ENCODE measurements around the gene ZNF691.

DNA sequence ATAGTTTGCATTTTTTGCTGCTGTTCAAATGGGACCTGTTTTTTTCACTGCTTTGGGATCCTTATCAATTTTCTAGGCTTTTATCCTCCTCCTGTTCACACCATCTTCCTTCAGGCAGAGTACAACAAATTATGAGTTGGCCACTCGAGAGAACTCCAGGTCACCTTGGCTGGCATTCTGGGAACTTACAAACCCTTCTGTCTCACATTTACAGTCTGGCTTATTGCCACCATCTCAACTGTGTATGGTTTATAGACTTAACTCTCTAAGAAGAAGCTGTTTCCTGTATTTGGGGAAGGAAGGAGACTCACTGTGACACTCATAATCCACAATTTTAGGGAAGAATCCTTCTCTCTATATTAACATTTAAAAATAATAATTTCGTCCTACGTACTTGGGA is 5.4 kb upstream of the ZNF691 start:
- no peak for TF ChIP-seq EP300 (IDR thresholded peaks at IDR 0.05)
- TF ChIP-seq, protein P1, sequence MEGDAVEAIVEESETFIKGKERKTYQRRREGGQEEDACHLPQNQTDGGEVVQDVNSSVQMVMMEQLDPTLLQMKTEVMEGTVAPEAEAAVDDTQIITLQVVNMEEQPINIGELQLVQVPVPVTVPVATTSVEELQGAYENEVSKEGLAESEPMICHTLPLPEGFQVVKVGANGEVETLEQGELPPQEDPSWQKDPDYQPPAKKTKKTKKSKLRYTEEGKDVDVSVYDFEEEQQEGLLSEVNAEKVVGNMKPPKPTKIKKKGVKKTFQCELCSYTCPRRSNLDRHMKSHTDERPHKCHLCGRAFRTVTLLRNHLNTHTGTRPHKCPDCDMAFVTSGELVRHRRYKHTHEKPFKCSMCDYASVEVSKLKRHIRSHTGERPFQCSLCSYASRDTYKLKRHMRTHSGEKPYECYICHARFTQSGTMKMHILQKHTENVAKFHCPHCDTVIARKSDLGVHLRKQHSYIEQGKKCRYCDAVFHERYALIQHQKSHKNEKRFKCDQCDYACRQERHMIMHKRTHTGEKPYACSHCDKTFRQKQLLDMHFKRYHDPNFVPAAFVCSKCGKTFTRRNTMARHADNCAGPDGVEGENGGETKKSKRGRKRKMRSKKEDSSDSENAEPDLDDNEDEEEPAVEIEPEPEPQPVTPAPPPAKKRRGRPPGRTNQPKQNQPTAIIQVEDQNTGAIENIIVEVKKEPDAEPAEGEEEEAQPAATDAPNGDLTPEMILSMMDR (IDR thresholded peaks at IDR 0.05), result no peak
- TF ChIP-seq POLR2A (IDR thresholded peaks at IDR 0.05; ENCODE audit: low read depth), result no peak

Data from esophagus muscularis mucosa (tissue), 4 donors.